HG02870 (cell line): ENCODE results near the gene MDFIC.

Experiments
- ATAC-seq: cut with Tn5 transposase; IDR thresholded peaks from one replicate; pipeline ENCODE4 v1.9.1; 2021; ENCODE audit warnings: mild to moderate bottlenecking, moderate library complexity; ENCODE audit not compliant: unreplicated experiment

Gene MDFIC

GRCh38 chr7:115033917-115034459 is 112.1 kb downstream of the MDFIC start:
- peak; percentile 61 for ATAC-seq

GRCh38 chr7:115034515-115034914 is 112.6 kb downstream of the MDFIC start:
- ATAC-seq: no peak

DNA sequence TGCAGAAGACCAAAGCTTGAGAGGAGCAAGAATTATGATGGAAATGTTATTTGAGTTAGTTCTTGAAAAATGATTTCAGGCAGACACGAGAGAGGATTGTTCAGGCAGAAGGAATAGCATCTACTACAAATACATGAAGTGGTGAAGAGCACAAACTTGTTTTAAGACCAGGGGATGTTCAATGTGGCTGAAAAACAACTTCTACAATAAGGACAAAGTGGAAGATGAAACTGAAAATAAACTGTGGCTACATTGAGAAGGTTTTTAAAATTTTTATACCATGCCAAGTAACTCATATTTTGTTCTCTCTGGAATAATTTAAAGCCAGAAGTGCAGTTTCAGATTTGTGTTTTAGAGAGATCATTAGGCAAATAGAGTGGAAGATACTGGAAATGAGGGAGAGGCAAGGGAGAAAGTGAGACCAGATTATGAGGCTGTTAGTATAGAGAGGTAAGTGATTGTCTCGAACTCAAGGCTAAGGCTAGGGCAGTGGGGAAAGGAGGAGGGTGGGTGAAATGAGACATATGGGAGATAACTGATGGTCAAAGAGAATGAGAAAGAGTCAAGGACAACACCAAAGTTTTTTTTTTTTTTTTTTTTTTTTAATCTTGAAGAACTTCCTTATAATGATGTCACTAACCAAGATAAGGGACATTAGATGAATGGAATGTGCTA is 115.4 kb downstream of the MDFIC start:
- peak; percentile 58 for ATAC-seq

DNA sequence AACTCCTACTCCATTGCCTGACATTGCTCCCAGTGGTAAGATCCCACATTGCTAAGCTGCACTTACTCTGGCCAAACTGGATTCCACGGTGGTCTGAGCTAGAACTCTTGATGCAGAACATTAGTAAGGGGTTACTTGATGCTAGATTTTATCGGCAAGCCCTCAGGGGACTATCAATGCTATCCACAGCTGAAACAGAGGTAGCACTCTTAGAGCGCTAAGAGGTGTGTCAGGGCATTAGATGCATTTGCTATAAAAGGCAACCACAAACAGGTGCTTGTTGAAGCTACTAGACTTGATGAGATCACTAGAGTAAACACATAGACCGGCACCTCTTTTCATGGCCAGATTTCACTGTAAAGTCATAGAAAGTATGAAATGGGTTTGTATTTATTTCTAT is 116.3 kb downstream of the MDFIC start:
- no peak for ATAC-seq

DNA sequence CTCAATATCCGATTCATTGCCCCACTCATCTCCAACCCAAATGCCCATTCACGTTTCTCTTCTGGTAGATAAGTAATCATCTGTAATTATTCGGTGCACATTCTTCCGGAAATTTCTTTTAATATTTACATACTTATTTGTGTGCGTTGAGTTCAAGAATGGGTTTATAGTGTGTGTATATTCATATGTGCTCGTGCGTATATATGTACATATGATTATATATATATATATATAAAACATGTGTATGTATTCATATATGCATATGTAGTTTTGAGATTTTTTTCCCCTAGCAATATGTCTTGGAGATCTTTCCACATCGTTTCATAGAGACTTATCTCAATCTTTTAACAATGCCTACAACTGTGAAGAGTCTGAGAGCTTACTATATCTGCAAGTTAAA is 118.2 kb downstream of the MDFIC start:
- no peak for ATAC-seq

DNA sequence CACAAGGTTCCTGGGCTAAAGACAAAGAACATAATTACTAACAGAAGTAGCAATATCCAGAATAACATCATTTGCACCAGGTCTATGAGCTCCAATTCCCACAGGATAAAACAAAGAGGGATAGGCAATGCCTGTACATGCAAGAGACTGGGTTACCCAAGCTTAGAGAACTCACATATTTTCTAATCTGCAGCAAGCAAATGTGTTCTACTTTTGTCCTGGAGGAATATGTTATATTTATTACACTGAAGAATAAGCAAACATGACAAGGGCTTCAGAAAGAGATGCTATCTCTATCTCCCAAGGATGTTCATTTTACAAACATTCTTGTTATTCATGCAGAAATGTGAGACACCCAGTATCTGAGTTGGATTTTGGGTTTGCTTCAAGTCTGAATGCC is 118.6 kb downstream of the MDFIC start:
- no peak for ATAC-seq

DNA sequence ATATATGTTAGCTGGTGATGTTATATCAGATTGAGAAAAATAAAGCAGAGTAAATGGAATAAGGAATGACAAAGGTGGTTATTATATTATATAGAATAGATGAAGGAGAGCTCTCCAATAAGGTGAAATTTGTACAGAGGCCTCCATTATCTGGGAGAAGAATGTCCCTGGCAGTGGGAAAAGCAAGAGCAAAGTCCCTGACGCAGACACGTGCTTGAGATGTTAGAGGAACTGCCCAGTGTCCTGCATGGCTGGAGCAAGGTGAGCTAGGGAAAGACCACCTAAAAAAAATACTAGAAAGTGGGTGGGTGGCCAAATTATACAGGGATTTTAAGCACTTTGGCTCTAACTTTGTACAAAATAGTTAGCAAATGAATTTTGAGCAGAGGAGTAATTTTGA is 120.7 kb downstream of the MDFIC start:
- no peak for ATAC-seq

DNA sequence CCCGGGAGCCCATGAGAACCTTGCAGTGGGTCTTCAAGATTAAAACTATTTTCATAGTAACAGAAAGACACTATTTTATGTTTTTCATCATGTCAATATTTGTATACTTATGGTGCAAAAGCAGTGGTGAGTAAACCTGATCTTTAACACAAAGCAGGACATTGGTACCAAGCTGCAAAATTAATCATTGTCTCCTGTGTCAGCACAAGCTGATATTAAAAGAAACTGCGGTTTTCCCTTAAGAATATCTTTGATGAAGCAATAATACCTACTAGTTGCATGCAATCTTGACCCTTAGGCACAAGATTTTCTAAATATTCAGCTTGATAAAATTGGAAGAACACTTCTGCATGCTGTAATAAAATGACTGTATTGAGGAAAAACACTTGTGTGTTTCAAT is 121.7 kb downstream of the MDFIC start:
- ATAC-seq: no peak

DNA sequence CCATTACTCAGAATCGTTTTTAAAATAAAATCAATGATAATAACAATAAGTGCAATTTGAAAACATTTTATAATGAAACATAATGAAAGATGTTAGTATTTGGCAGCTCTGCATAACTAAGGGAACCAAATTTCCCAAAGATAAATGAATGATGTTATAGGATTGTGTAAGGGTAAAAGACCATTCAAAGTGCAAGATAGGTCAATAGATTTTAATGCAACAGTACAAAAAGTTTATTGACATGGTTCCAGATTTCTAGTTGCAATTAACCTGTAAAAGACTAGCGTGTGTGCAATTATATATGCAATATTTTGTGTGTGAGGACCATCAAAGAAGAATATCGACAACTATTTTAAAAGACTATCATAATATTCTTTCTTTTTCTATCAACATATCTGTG is 122.3 kb downstream of the MDFIC start:
- no peak for ATAC-seq

- ATAC-seq: no peak
Observed at GRCh38 chr7:115047958-115048720, 126.2 kb downstream of the MDFIC start.

DNA sequence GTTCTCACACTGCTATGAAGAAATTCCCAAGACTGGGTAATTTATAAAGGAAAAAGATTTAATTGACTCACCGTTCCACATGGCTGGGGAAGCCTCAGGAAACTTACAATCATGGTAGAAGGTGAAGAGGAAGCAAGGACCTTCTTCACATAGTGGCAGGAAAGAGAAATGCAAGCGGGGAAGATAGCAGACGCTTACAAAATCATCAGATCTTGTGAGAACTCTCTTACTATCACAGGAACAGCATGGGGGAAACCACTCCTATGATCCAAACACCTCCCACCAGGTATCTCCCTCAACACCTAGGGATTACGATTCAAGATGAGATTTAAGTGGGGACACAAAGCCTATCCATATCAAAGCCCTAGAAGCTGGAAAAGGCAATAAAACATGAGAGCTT is 130.8 kb downstream of the MDFIC start:
- ATAC-seq: no peak

- no peak for ATAC-seq
Observed at GRCh38 chr7:115054478-115055065, 132.7 kb downstream of the MDFIC start.

- ATAC-seq: no peak
Observed at GRCh38 chr7:115056019-115056418, 134.1 kb downstream of the MDFIC start.

- no peak for ATAC-seq
Observed at GRCh38 chr7:115058726-115059125, 136.8 kb downstream of the MDFIC start.

DNA sequence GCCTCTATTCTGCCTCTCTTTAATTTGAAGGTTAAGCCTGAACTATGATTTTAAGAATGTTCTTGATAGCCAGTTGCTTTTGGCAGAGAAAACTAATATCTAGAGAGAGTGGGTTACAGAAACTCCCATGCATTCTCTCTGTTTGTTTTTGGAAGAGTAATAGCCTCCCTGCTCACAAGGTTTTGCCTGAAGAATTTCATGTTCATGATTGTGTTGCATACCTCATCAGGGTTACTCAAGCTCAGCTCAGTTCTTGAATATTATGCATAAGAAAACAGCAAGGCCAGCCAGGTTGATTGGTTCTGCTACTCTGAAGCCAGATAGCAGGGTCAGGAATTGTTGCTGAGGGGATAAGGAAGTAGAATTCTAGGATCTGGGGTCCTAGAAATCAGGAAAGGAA is 137.4 kb downstream of the MDFIC start:
- no peak for ATAC-seq

- peak; percentile 63 for ATAC-seq
Observed at GRCh38 chr7:115060095-115060870, 138.4 kb downstream of the MDFIC start.

DNA sequence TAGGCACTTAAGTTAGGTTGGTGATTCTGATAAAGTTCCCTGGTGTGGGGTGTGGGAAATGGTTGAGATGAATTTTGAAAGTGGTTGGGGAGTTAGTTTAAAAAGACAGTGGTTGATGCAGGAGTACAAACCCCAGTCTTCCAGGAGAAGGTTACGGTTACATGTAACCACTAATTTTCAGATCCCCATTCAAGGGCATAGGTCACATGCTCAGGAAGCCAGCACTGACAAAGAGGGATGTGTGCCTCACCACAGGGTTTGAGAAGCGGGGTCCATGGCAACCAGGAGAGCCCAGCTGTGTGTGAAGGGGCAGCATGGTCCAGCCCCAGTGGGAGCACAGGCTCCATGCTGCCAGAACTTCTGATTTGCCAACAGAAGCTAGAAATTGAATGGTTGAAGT is 144.2 kb downstream of the MDFIC start:
- peak; percentile 65 for ATAC-seq

GRCh38 chr7:115066634-115067033 is 144.7 kb downstream of the MDFIC start:
- ATAC-seq: peak; percentile 78

DNA sequence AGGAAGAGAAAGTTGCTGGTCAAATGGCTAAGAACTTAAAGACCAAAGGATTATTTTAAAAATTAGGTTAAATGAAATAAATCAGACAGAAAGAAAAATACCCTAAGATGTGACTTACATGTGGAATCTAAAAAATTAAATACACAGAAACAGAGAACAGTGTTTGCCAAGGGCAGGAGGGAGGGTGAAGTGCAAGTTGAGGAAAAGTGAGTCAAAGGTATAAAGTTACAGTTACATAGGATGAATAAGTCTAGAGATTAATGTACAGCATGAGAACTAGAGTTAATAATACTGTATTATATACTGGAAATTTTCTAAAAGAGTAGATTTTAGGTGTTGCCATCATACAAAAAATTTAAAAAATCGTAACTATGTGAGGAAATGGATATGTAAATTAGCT is 146.3 kb downstream of the MDFIC start:
- ATAC-seq: no peak
